ENCODE measurements around the gene CDC42EP4. TPM values are rescaled to one million over a fixed set of nuclear protein-coding genes. Genes with fewer than 3 reads are reported as not detected.
A peak's percentile ranks its signal among the peaks of the same experiment; 100 is the strongest.

CDC42EP4 gene
- total RNA-seq, 1 donor from 2014 or later, result 0.86 TPM

GRCh38 chr17:73308017-73308823, 3.6 kb downstream of the CDC42EP4 start:
- no peak for DNase-seq
- intact Hi-C loops (cut with micrococcal nuclease), result no loop called here
- Mint-ChIP-seq H3K27me3 (peaks cover 10% of the 10 kb centered on the region), H3K27ac (no peak overlapping the region), H3K4me3 (no peak overlapping the region), H3K9me3 (no peaks in the 10 kb centered on the region), H3K36me3 (ENCODE audit: low read depth) (no peaks in the 10 kb centered on the region), H3K4me1 (peaks cover 5% of the 10 kb centered on the region)

GRCh38 chr17:73307130-73307529, 4.7 kb downstream of the CDC42EP4 start:
- Mint-ChIP-seq H3K4me3 (no peak overlapping the region), H3K27me3 (peaks cover 10% of the 10 kb centered on the region), H3K27ac (no peak overlapping the region), H3K36me3 (ENCODE audit: low read depth) (no peaks in the 10 kb centered on the region), H3K4me1 (peaks cover 5% of the 10 kb centered on the region), H3K9me3 (no peaks in the 10 kb centered on the region)
- intact Hi-C loops (cut with micrococcal nuclease), result no loop called here
- no peak for DNase-seq

GRCh38 chr17:73305845-73306836, 5.7 kb downstream of the CDC42EP4 start:
- Mint-ChIP-seq H3K4me3 (no peak overlapping the region), H3K9me3 (no peaks in the 10 kb centered on the region), H3K4me1 (peaks cover 5% of the 10 kb centered on the region), H3K27ac (no peak overlapping the region), H3K27me3 (peaks cover 10% of the 10 kb centered on the region), H3K36me3 (ENCODE audit: low read depth) (no peaks in the 10 kb centered on the region)
- intact Hi-C loops (cut with micrococcal nuclease), result no loop called here
- no peak for DNase-seq

GRCh38 chr17:73304971-73305812, 6.6 kb downstream of the CDC42EP4 start:
- DNase-seq, result no peak
- peaks cover 10% of the 10 kb centered on the region for H3K27me3 Mint-ChIP-seq
- peak overlapping the region; percentile 53 for H3K27ac Mint-ChIP-seq
- intact Hi-C loops (cut with micrococcal nuclease), result no loop called here
- H3K4me1 Mint-ChIP-seq, result peaks cover 4% of the 10 kb centered on the region
- H3K36me3 Mint-ChIP-seq (ENCODE audit: low read depth), result no peaks in the 10 kb centered on the region
- H3K9me3 Mint-ChIP-seq, result no peaks in the 10 kb centered on the region
- H3K4me3 Mint-ChIP-seq, result peak overlapping the region; percentile 35

- intact Hi-C loops (cut with micrococcal nuclease), result no loop called here
- peaks cover 8% of the 10 kb centered on the region for H3K27me3 Mint-ChIP-seq
- H3K27ac Mint-ChIP-seq, result no peak overlapping the region
- H3K4me1 Mint-ChIP-seq, result peaks cover 2% of the 10 kb centered on the region
- H3K9me3 Mint-ChIP-seq, result no peaks in the 10 kb centered on the region
- DNase-seq, result no peak
- H3K36me3 Mint-ChIP-seq (ENCODE audit: low read depth), result no peaks in the 10 kb centered on the region
- H3K4me3 Mint-ChIP-seq, result no peak overlapping the region
Observed at GRCh38 chr17:73304438-73304837, 7.4 kb downstream of the CDC42EP4 start.

GRCh38 chr17:73302189-73302588, 9.6 kb downstream of the CDC42EP4 start:
- H3K36me3 Mint-ChIP-seq (ENCODE audit: low read depth), result no peaks in the 10 kb centered on the region
- H3K27me3 Mint-ChIP-seq, result peaks cover 9% of the 10 kb centered on the region
- H3K4me3 Mint-ChIP-seq, result no peak overlapping the region
- H3K9me3 Mint-ChIP-seq, result no peaks in the 10 kb centered on the region
- no peak for DNase-seq
- no peak overlapping the region for H3K27ac Mint-ChIP-seq
- intact Hi-C loops (cut with micrococcal nuclease), result no loop called here
- H3K4me1 Mint-ChIP-seq, result no peaks in the 10 kb centered on the region

GRCh38 chr17:73301369-73301768, 10.4 kb downstream of the CDC42EP4 start:
- no peaks in the 10 kb centered on the region for H3K36me3 Mint-ChIP-seq (ENCODE audit: low read depth)
- H3K4me3 Mint-ChIP-seq, result no peak overlapping the region
- no peak for DNase-seq
- intact Hi-C loops (cut with micrococcal nuclease), result no loop called here
- no peak overlapping the region for H3K27ac Mint-ChIP-seq
- peaks cover 7% of the 10 kb centered on the region for H3K27me3 Mint-ChIP-seq
- H3K4me1 Mint-ChIP-seq, result no peaks in the 10 kb centered on the region
- no peaks in the 10 kb centered on the region for H3K9me3 Mint-ChIP-seq

GRCh38 chr17:73300392-73300791, 11.4 kb downstream of the CDC42EP4 start:
- H3K27ac Mint-ChIP-seq, result no peak overlapping the region
- no peaks in the 10 kb centered on the region for H3K9me3 Mint-ChIP-seq
- H3K4me1 Mint-ChIP-seq, result no peaks in the 10 kb centered on the region
- intact Hi-C loops (cut with micrococcal nuclease), result no loop called here
- no peak for DNase-seq
- peaks cover 7% of the 10 kb centered on the region for H3K27me3 Mint-ChIP-seq
- H3K4me3 Mint-ChIP-seq, result no peak overlapping the region
- H3K36me3 Mint-ChIP-seq (ENCODE audit: low read depth), result no peaks in the 10 kb centered on the region

- no peak overlapping the region for H3K4me3 Mint-ChIP-seq
- peaks cover 5% of the 10 kb centered on the region for H3K27me3 Mint-ChIP-seq
- no peak overlapping the region for H3K27ac Mint-ChIP-seq
- no peak for DNase-seq
- H3K36me3 Mint-ChIP-seq (ENCODE audit: low read depth), result no peaks in the 10 kb centered on the region
- no peaks in the 10 kb centered on the region for H3K4me1 Mint-ChIP-seq
- intact Hi-C loops (cut with micrococcal nuclease), result no loop called here
- H3K9me3 Mint-ChIP-seq, result no peaks in the 10 kb centered on the region
Observed at GRCh38 chr17:73297934-73298861, 13.6 kb downstream of the CDC42EP4 start.

- H3K27ac Mint-ChIP-seq, result no peak overlapping the region
Observed at GRCh38 chr17:73293480-73293911, 18.3 kb downstream of the CDC42EP4 start.

GRCh38 chr17:73293031-73293430, 18.8 kb downstream of the CDC42EP4 start:
- peaks cover under 1% of the 10 kb centered on the region for H3K27me3 Mint-ChIP-seq
- H3K36me3 Mint-ChIP-seq (ENCODE audit: low read depth), result no peaks in the 10 kb centered on the region
- H3K27ac Mint-ChIP-seq, result no peak overlapping the region
- peaks cover 11% of the 10 kb centered on the region for H3K4me1 Mint-ChIP-seq
- no peak overlapping the region for H3K4me3 Mint-ChIP-seq
- intact Hi-C loops (cut with micrococcal nuclease), result no loop called here
- H3K9me3 Mint-ChIP-seq, result no peaks in the 10 kb centered on the region
- no peak for DNase-seq

More at GRCh38 chr17:73293480-73293911, 18.3 kb downstream of the CDC42EP4 start:
- Mint-ChIP-seq H3K36me3 (ENCODE audit: low read depth) (no peaks in the 10 kb centered on the region), H3K27me3 (peaks cover 5% of the 10 kb centered on the region), H3K4me3 (no peak overlapping the region), H3K4me1 (peaks cover 11% of the 10 kb centered on the region), H3K9me3 (no peaks in the 10 kb centered on the region)
- intact Hi-C loops (cut with micrococcal nuclease), result no loop called here
- no peak for DNase-seq

- Mint-ChIP-seq H3K27me3 (no peaks in the 10 kb centered on the region), H3K4me1 (peaks cover 11% of the 10 kb centered on the region), H3K27ac (no peak overlapping the region), H3K4me3 (no peak overlapping the region), H3K36me3 (ENCODE audit: low read depth) (no peaks in the 10 kb centered on the region), H3K9me3 (no peaks in the 10 kb centered on the region)
- intact Hi-C loops (cut with micrococcal nuclease), result no loop called here
- no peak for DNase-seq
Observed at GRCh38 chr17:73292031-73292531, 19.7 kb downstream of the CDC42EP4 start.
